ENCODE results near the gene UQCRC2. TPM values are rescaled to one million over a fixed set of nuclear protein-coding genes. Genes with fewer than 3 reads are reported as not detected.

UQCRC2 gene
- polyA plus RNA-seq, 2 of the 4 experiments (the other 2 are of a cell fraction) = 237 to 295 TPM

GRCh38 chr16:22027633-22028032, 74.5 kb downstream of the UQCRC2 start:
- FAIRE-seq (no peak), ATAC-seq (no peak), DNase-seq (ENCODE audit: low read depth in 1 of 2, low spot score in 1 of 2) (no peak)
- TF ChIP-seq, protein P1, sequence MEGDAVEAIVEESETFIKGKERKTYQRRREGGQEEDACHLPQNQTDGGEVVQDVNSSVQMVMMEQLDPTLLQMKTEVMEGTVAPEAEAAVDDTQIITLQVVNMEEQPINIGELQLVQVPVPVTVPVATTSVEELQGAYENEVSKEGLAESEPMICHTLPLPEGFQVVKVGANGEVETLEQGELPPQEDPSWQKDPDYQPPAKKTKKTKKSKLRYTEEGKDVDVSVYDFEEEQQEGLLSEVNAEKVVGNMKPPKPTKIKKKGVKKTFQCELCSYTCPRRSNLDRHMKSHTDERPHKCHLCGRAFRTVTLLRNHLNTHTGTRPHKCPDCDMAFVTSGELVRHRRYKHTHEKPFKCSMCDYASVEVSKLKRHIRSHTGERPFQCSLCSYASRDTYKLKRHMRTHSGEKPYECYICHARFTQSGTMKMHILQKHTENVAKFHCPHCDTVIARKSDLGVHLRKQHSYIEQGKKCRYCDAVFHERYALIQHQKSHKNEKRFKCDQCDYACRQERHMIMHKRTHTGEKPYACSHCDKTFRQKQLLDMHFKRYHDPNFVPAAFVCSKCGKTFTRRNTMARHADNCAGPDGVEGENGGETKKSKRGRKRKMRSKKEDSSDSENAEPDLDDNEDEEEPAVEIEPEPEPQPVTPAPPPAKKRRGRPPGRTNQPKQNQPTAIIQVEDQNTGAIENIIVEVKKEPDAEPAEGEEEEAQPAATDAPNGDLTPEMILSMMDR (IDR thresholded peaks at IDR 0.05) = no peak
- TF ChIP-seq SREBF2 (IDR thresholded peaks at IDR 0.05) (no peak), CHD4 (IDR thresholded peaks at IDR 0.05; ENCODE audit: borderline replicate concordance) (no peak), CEBPB (IDR thresholded peaks at IDR 0.05) (no peak), MAFK (IDR thresholded peaks at IDR 0.05; ENCODE audit: partially characterized antibody) (no peak), TFCP2L1 (CRISPR knock-in tag; IDR thresholded peaks at IDR 0.05) (no peak), NR3C1 (IDR thresholded peaks at IDR 0.05) (no peak), RARB (CRISPR knock-in tag; IDR thresholded peaks at IDR 0.05) (no peak), ZC3H11A (IDR thresholded peaks at IDR 0.05) (no peak)
- H3K4me3 ChIP-seq = no peak overlapping the region
- peaks cover 58% of the 10 kb centered on the region for H3K4me1 ChIP-seq
- CTCF ChIA-PET = interaction anchor here (1.3 to 2.7 kb wide), 2 partner anchors 50 to 161 kb away, joined by 6 to 9 read pairs; no protein-coding TSS in a partner anchor
- POLR2A ChIA-PET = interaction anchor here (1.8 kb wide), 1 partner anchor 20 kb away, joined by 10 read pairs; the partner anchor contains the start of gene MOSMO
- 50% methylated on average over 2 of the region's 2 CpGs for WGBS (ENCODE audit: missing lambda C conversion rate)
- peaks cover 5% of the 10 kb centered on the region; the same call in 1 of the 3 replicates for H3K9me3 ChIP-seq
- H3K27ac ChIP-seq = peak overlapping the region; percentile 62 to 64; a peak in 4 of 6 replicates
- peak overlapping the region; percentile 62 for H3K4me2 ChIP-seq

GRCh38 chr16:22029632-22030031, 76.5 kb downstream of the UQCRC2 start:
- H3K4me1 ChIP-seq = peaks cover 48% of the 10 kb centered on the region
- TF ChIP-seq RCOR1 (IDR thresholded peaks at IDR 0.05; ENCODE audit: low read depth, low read length) (no peak), RNF2 (IDR thresholded peaks at IDR 0.05; ENCODE audit: borderline replicate concordance, low read depth) (no peak), HMGXB4 (CRISPR knock-in tag; IDR thresholded peaks at IDR 0.05; ENCODE audit: borderline replicate concordance) (no peak), ESRRA (IDR thresholded peaks at IDR 0.05; ENCODE audit: borderline replicate concordance, low read length) (no peak), KDM1A (IDR thresholded peaks at IDR 0.05; ENCODE audit: low read depth) (no peak), MAZ (IDR thresholded peaks at IDR 0.05; ENCODE audit: borderline replicate concordance, low read depth, low read length) (no peak), CHD2 (IDR thresholded peaks at IDR 0.05; ENCODE audit: low read length, partially characterized antibody) (no peak), FOSL2 (IDR thresholded peaks at IDR 0.05) (no peak), FOSL2 (CRISPR knock-in tag; IDR thresholded peaks at IDR 0.05) (no peak), CHD4 (IDR thresholded peaks at IDR 0.05; ENCODE audit: borderline replicate concordance) (no peak), JUNB (IDR thresholded peaks at IDR 0.05) (no peak), ZFP36 (IDR thresholded peaks at IDR 0.05; ENCODE audit: borderline replicate concordance, partially characterized antibody) (no peak), EHMT2 (IDR thresholded peaks at IDR 0.05; ENCODE audit: low read depth) (no peak), ZC3H11A (IDR thresholded peaks at IDR 0.05) (no peak), HOXA7 (CRISPR knock-in tag; IDR thresholded peaks at IDR 0.05) (no peak)
- TF ChIP-seq, protein P1 (IDR thresholded peaks at IDR 0.05) = no peak
- ChIA-PET CTCF (interaction anchor here (2.7 kb wide), 1 partner anchor 48 kb away, joined by 9 read pairs; no protein-coding TSS in a partner anchor), POLR2A (no interaction called here)
- over 99% methylated on average over 4 of the region's 4 CpGs for WGBS (ENCODE audit: missing lambda C conversion rate)
- ATAC-seq (no peak), FAIRE-seq (no peak), DNase-seq (ENCODE audit: low read depth in 1 of 2, low spot score in 1 of 2) (no peak)
- H3K4me3 ChIP-seq = no peak overlapping the region
- H3K27ac ChIP-seq = peak overlapping the region in 1 of 2 experiments; percentile 8; a peak in 1 of 6 replicates
- H3K4me2 ChIP-seq = no peak overlapping the region
- H3K9me3 ChIP-seq = peaks cover 5% of the 10 kb centered on the region; the same call in 1 of the 3 replicates
